Osteoblast (primary cell): ENCODE data around the gene ZNF326. TPM values are rescaled to one million over a fixed set of nuclear protein-coding genes. Genes with fewer than 3 reads are reported as not detected.

Experiments
- DNase-seq: peaks from one replicate; pipeline ENCODE4 v3.0.0; 2011; ENCODE audit warnings: low spot score, mixed read lengths; ENCODE audit not compliant: insufficient read length; ENCODE audit errors: missing footprints
- H2AFZ ChIP-seq: 2 replicates; pipeline ENCODE4 v1.6.0; 2011; ENCODE audit warnings: mild to moderate bottlenecking, low read length
- H3K27ac ChIP-seq: 2 replicates; pipeline ENCODE4 v1.5.1; 2011; ENCODE audit warnings: mild to moderate bottlenecking, low read depth, low read length, moderate library complexity
- H3K27me3 ChIP-seq: 2 replicates; pipeline ENCODE4 v1.6.0; 2012; ENCODE audit warnings: mild to moderate bottlenecking, control low read depth, inconsistent platforms, low read length, moderate library complexity; ENCODE audit not compliant: insufficient read depth
- H3K36me3 ChIP-seq: 2 replicates; pipeline ENCODE4 v1.5.1; 2011; ENCODE audit warnings: mild to moderate bottlenecking, low read length, control low read depth, moderate library complexity; ENCODE audit not compliant: insufficient read depth
- H3K4me1 ChIP-seq: 2 replicates; pipeline ENCODE4 v1.5.1; 2011; ENCODE audit warnings: mild to moderate bottlenecking, low read length, control low read depth, moderate library complexity; ENCODE audit not compliant: insufficient read depth
- H3K4me2 ChIP-seq: 2 replicates; pipeline ENCODE4 v1.6.0; 2011; ENCODE audit warnings: mild to moderate bottlenecking, low read length; ENCODE audit not compliant: insufficient read depth
- H3K4me3 ChIP-seq: fragments of 200-600 bp; sonication (generic); 3 replicates; pipeline ENCODE4 v1.5.1; 2012; ENCODE audit warnings: mild to moderate bottlenecking, low read length, inconsistent platforms; ENCODE audit not compliant: insufficient read depth
- H3K79me2 ChIP-seq: 2 replicates; pipeline ENCODE4 v1.6.0; 2012; ENCODE audit warnings: mild to moderate bottlenecking, low read length, control low read depth, inconsistent platforms; ENCODE audit not compliant: insufficient read depth
- H3K9me3 ChIP-seq: 2 replicates; pipeline ENCODE4 v1.5.1; 2011; ENCODE audit warnings: low read depth, low read length, control low read depth
- H4K20me1 ChIP-seq: 2 replicates; pipeline ENCODE4 v1.6.0; 2012; ENCODE audit warnings: mild to moderate bottlenecking, low read length, control low read depth; ENCODE audit not compliant: insufficient read depth
- CTCF ChIP-seq: IDR thresholded peaks from 2 replicates; pipeline ENCODE4 v1.5.1; 2011; ENCODE audit warnings: mild to moderate bottlenecking, low read depth, low read length, moderate library complexity; ENCODE audit errors: extremely low read depth
- total RNA-seq: library from RNA; depleted of rRNA; stranded (reverse); fragments of >200 nt; gene quantifications from 2 replicates; pipeline ENCODE4 v1.2.3, GENCODE V29; 2012

ZNF326 gene
- total RNA-seq, 1 donor = 10.9 TPM

GRCh38 chr1:89953131-89953626 is 41.7 kb upstream of the ZNF326 start:
- Histone ChIP-seq H3K27ac (peak overlapping the region; percentile 97), H3K36me3 (no peaks in the 10 kb centered on the region), H3K79me2 (no peaks in the 10 kb centered on the region), H3K4me2 (peak overlapping the region; percentile 14), H3K4me1 (peaks cover 32% of the 10 kb centered on the region), H3K27me3 (no peaks in the 10 kb centered on the region), H4K20me1 (no peaks in the 10 kb centered on the region), H2AFZ (peak overlapping the region; percentile 24), H3K4me3 (no peak overlapping the region), H3K9me3 (no peaks in the 10 kb centered on the region)
- no peak for TF ChIP-seq CTCF
- DNase-seq = peak; percentile 86

- H3K27ac ChIP-seq = peak overlapping the region; percentile 97
Measured at GRCh38 chr1:89953929-89954328, 41.0 kb upstream of the ZNF326 start.

GRCh38 chr1:89954401-89954800 is 40.5 kb upstream of the ZNF326 start:
- DNase-seq = no peak
- Histone ChIP-seq H4K20me1 (no peaks in the 10 kb centered on the region), H3K4me1 (peaks cover 32% of the 10 kb centered on the region), H3K79me2 (no peaks in the 10 kb centered on the region), H3K27me3 (no peaks in the 10 kb centered on the region), H3K27ac (peak overlapping the region; percentile 97), H3K9me3 (no peaks in the 10 kb centered on the region), H3K36me3 (no peaks in the 10 kb centered on the region), H2AFZ (no peak overlapping the region), H3K4me3 (no peak overlapping the region), H3K4me2 (no peak overlapping the region)
- no peak for TF ChIP-seq CTCF

More at GRCh38 chr1:89953929-89954328, 41.0 kb upstream of the ZNF326 start:
- no peak overlapping the region for H2AFZ ChIP-seq
- H3K4me3 ChIP-seq = no peak overlapping the region
- H3K4me1 ChIP-seq = peaks cover 32% of the 10 kb centered on the region
- DNase-seq = no peak
- H3K9me3 ChIP-seq = no peaks in the 10 kb centered on the region
- H3K79me2 ChIP-seq = no peaks in the 10 kb centered on the region
- no peaks in the 10 kb centered on the region for H3K27me3 ChIP-seq
- no peaks in the 10 kb centered on the region for H4K20me1 ChIP-seq
- no peak overlapping the region for H3K4me2 ChIP-seq
- TF ChIP-seq CTCF = no peak
- H3K36me3 ChIP-seq = no peaks in the 10 kb centered on the region

GRCh38 chr1:89955311-89956205 is 39.4 kb upstream of the ZNF326 start:
- Histone ChIP-seq H4K20me1 (no peaks in the 10 kb centered on the region), H3K27me3 (no peaks in the 10 kb centered on the region), H3K4me1 (peaks cover 32% of the 10 kb centered on the region), H3K79me2 (no peaks in the 10 kb centered on the region), H3K4me3 (no peak overlapping the region), H3K27ac (no peak overlapping the region), H2AFZ (no peak overlapping the region), H3K4me2 (no peak overlapping the region), H3K9me3 (no peaks in the 10 kb centered on the region), H3K36me3 (no peaks in the 10 kb centered on the region)
- DNase-seq = no peak
- no peak for TF ChIP-seq CTCF
